HEK293T (cell line): ENCODE results near the gene ADNP.

Source experiments
- CTCF ChIA-PET: fragments of 350-600 bp; formaldehyde crosslinking; extraction: SDS; loops from one replicate; lab custom pipeline; 2021; ENCODE audit warnings: antibody characterized with exemption, inconsistent platforms; lab: Yijun Ruan, JAX
- POLR2A ChIA-PET: fragments of 350-600 bp; formaldehyde crosslinking; extraction: SDS; loops from one replicate; lab custom pipeline; 2020; ENCODE audit warnings: antibody characterized with exemption, inconsistent platforms; lab: Yijun Ruan, JAX
- DNase-seq: peaks from one replicate; pipeline ENCODE4 v3.0.0; 2012; ENCODE audit warnings: mixed read lengths; ENCODE audit errors: extremely low spot score
- ARNT ChIP-seq: fragments of 450-650 bp; IDR thresholded peaks from 2 replicates; pipeline ENCODE4 v1.6.1; 2017; ENCODE audit warnings: mild to moderate bottlenecking
- BHLHE40 ChIP-seq: fragments of 450-650 bp; IDR thresholded peaks from 2 replicates; pipeline ENCODE4 v1.6.1; 2016; ENCODE audit warnings: mild to moderate bottlenecking, moderate library complexity, borderline replicate concordance
- CTBP1 ChIP-seq: fragments of 450-650 bp; IDR thresholded peaks from 2 replicates; pipeline ENCODE4 v1.6.1; 2016; ENCODE audit warnings: borderline replicate concordance
- ELF4 ChIP-seq: fragments of 450-650 bp; IDR thresholded peaks from 2 replicates; pipeline ENCODE4 v1.6.1; 2017; ENCODE audit warnings: antibody characterized with exemption
- FOXA1 ChIP-seq: fragments of 450-650 bp; IDR thresholded peaks from 2 replicates; pipeline ENCODE4 v1.6.1; 2016; ENCODE audit warnings: mild to moderate bottlenecking
- FOXK2 ChIP-seq: fragments of 450-650 bp; IDR thresholded peaks from 2 replicates; pipeline ENCODE4 v1.6.1; 2016; ENCODE audit warnings: mild to moderate bottlenecking
- FOXM1 ChIP-seq: fragments of 450-650 bp; IDR thresholded peaks from 2 replicates; pipeline ENCODE4 v1.6.1; 2017; ENCODE audit warnings: mild to moderate bottlenecking, borderline replicate concordance
- HDGF ChIP-seq: fragments of 450-650 bp; IDR thresholded peaks from 2 replicates; pipeline ENCODE4 v1.6.1; 2017; ENCODE audit warnings: antibody characterized with exemption, borderline replicate concordance
- L3MBTL2 ChIP-seq: fragments of 450-650 bp; conservative IDR thresholded peaks from 2 replicates; pipeline ENCODE4 v1.6.1; 2016; ENCODE audit warnings: mild to moderate bottlenecking
- LEF1 ChIP-seq: fragments of 450-650 bp; IDR thresholded peaks from 2 replicates; pipeline ENCODE4 v1.6.1; 2017; ENCODE audit warnings: mild to moderate bottlenecking, borderline replicate concordance
- NFRKB ChIP-seq: fragments of 450-650 bp; IDR thresholded peaks from 2 replicates; pipeline ENCODE4 v1.6.1; 2016; ENCODE audit warnings: mild to moderate bottlenecking, moderate library complexity
- PKNOX1 ChIP-seq: fragments of 450-650 bp; IDR thresholded peaks from 2 replicates; pipeline ENCODE4 v1.6.1; 2016
- SP1 ChIP-seq: fragments of 450-650 bp; IDR thresholded peaks from 2 replicates; pipeline ENCODE4 v1.6.1; 2017
- SUZ12 ChIP-seq: fragments of 450-650 bp; IDR thresholded peaks from 2 replicates; pipeline ENCODE4 v1.6.1; 2016; ENCODE audit warnings: mild to moderate bottlenecking
- TARDBP ChIP-seq: fragments of 450-650 bp; IDR thresholded peaks from 2 replicates; pipeline ENCODE4 v1.6.1; 2016
- ZNF384 ChIP-seq: fragments of 450-650 bp; IDR thresholded peaks from 2 replicates; pipeline ENCODE4 v1.6.1; 2016

The ADNP gene

DNA sequence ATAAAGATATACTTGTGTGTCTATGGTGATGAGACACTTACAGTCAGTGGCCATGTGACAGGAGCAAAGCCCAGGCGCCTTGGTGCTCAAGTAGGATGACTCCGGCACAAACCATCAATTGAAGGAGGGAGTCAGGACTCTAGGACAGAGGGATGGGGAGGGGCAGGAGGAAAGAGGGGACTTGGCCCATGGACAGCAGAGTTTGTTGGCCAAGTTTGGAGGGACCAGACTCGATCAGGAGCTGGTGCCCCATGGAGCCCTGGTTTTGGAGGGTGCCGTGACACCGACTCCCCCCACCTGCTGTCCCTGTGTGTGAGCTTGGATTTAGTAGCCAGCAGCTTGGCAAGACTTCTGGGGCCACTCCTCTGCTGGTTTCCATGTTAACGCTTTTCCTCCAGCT lies 66.1 kb downstream of the ADNP start:
- POLR2A ChIA-PET = no interaction called here
- no peak for DNase-seq
- TF ChIP-seq FOXK2 = no peak
- no peak for TF ChIP-seq NFRKB
- no peak for TF ChIP-seq FOXA1
- no peak for TF ChIP-seq ZNF384
- no peak for TF ChIP-seq SP1
- no peak for TF ChIP-seq CTBP1
- TF ChIP-seq FOXM1 = no peak
- CTCF ChIA-PET = interaction anchor here (0.5 to 1.6 kb wide), 2 partner anchors 9 to 11 kb away, joined by 3 read pairs; no protein-coding TSS in a partner anchor

DNA sequence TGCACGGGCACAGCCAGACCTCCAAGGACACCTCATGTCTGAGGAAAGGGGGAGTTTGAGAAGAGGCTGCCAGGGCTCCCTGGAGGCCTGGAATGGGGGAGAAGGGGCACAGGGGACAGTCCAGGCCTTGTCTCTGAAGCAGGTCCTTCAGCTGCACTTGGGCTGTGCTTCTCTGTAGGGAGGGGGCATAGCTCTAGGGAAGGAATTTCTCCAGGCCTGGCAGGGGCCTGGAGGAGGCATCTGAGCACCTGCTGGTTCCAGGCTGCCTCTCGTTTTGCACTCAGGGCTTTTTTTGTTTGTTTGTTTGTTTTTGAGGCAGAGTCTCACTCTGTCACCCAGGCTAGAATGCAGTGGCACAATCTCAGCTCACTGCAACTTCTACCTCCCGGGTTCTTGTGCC lies 68.7 kb downstream of the ADNP start:
- POLR2A ChIA-PET = no interaction called here

GRCh38 chr20:50861012-50861411 lies 70.2 kb downstream of the ADNP start:
- TF ChIP-seq ARNT (no peak), NFRKB (no peak), FOXK2 (no peak), SP1 (no peak), ZNF384 (no peak), ELF4 (no peak), FOXA1 (no peak), LEF1 (no peak), PKNOX1 (no peak), HDGF (no peak), L3MBTL2 (no peak), CTBP1 (no peak), SUZ12 (no peak), FOXM1 (no peak), BHLHE40 (no peak), TARDBP (no peak)
- CTCF ChIA-PET = no interaction called here
- DNase-seq = no peak
- POLR2A ChIA-PET = interaction anchor here (0.7 kb wide), 1 partner anchor 70 kb away, joined by 3 read pairs; the partner anchor contains the start of gene ADNP

More for the DNA sequence above, 68.7 kb downstream of the ADNP start:
- no peak for DNase-seq
- TF ChIP-seq FOXA1 = no peak
- CTCF ChIA-PET = no interaction called here

GRCh38 chr20:50859161-50859560 lies 72.1 kb downstream of the ADNP start:
- CTCF ChIA-PET = no interaction called here
- POLR2A ChIA-PET = no interaction called here
- DNase-seq = no peak

GRCh38 chr20:50858525-50858924 lies 72.7 kb downstream of the ADNP start:
- POLR2A ChIA-PET = no interaction called here
- TF ChIP-seq NFRKB (no peak), FOXM1 (no peak), PKNOX1 (no peak), BHLHE40 (no peak), SUZ12 (no peak), TARDBP (no peak), ARNT (no peak), SP1 (no peak), L3MBTL2 (no peak), FOXA1 (no peak), FOXK2 (no peak), HDGF (no peak), CTBP1 (no peak), ELF4 (no peak)
- DNase-seq = no peak
- CTCF ChIA-PET = no interaction called here

More at GRCh38 chr20:50859161-50859560, 72.1 kb downstream of the ADNP start:
- TF ChIP-seq SUZ12 (no peak), HDGF (no peak), FOXA1 (no peak), TARDBP (no peak), ZNF384 (no peak), NFRKB (no peak), BHLHE40 (no peak), LEF1 (no peak), FOXM1 (no peak), L3MBTL2 (no peak)

DNA sequence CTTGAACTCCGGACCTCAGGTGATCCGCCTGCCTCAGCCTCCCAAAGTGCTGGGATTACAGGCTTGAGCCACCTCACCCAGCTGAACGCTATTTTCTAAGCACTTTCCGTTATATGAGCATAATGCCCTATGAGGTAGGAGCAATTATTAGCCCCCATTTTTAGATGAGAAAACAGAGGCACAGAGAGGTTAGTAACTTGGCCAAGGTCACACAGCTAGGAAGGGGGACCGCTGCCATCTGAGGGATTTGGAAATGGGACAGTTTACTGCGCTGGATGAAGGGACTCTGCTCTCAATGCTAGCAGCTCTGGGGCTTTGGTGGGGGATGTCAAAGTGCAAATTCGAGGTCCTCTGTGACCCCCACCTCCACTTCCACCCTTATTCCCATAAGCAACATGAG lies 73.9 kb downstream of the ADNP start:
- no peak for DNase-seq
- no peak for TF ChIP-seq NFRKB
- no peak for TF ChIP-seq SP1
- no peak for TF ChIP-seq SUZ12
- no peak for TF ChIP-seq FOXM1
- no peak for TF ChIP-seq LEF1
- TF ChIP-seq ARNT = no peak
- TF ChIP-seq CTBP1 = no peak
- ChIA-PET CTCF (interaction anchor here (1.3 kb wide), 1 partner anchor 8 kb away, joined by 3 read pairs; no protein-coding TSS in a partner anchor), POLR2A (no interaction called here)

DNA sequence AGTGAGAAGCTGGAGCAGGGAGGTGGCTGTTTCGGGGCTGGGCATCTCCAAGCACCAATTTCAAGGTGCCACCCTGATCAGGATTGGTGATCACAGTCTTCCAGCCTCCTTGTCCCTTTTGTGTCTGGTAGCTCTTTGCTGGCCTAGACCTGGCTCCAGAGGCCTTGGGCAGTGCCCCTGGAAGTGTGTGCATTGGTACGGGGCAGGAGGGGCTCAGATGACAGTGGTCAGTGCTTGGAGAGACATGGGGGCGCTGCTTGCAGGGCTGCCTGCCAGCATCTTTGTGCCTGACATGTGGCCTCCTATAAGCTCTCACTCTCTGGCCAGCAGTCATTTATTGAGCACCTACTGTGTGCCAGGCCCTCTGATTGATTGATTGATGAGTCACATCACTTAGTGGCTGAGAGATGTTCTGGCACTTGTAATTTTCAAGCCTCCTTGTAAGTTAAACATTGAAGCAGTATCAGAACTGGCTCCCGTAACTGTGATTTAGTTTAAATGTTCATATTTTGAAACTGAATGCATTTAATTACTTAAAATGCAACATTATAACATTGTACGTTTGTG lies 74.7 kb downstream of the ADNP start:
- no peak for DNase-seq
- POLR2A ChIA-PET = no interaction called here
- CTCF ChIA-PET = interaction anchor here (1.3 kb wide), 1 partner anchor 9 kb away, joined by 3 read pairs; no protein-coding TSS in a partner anchor
- TF ChIP-seq ARNT = no peak
- TF ChIP-seq SP1 = no peak
- TF ChIP-seq FOXM1 = no peak
- TF ChIP-seq L3MBTL2 = no peak
- TF ChIP-seq SUZ12 = no peak
- no peak for TF ChIP-seq TARDBP
- TF ChIP-seq ZNF384 = no peak
- TF ChIP-seq NFRKB = no peak
- no peak for TF ChIP-seq FOXK2
